ENCODE results near the gene EPM2AIP1. TPM values are rescaled to one million over a fixed set of nuclear protein-coding genes. Genes with fewer than 3 reads are reported as not detected.
"Not testable (repeated sequence)": the region's sequence is repeated elsewhere in the genome, so short reads cannot be mapped to it uniquely, and the experiment has no call there.

EPM2AIP1 gene
- polyA plus RNA-seq, 2 of the 4 experiments (the other 2 are of a cell fraction), result 10.3 to 15.7 TPM

GRCh38 chr3:36956155-36956554, 36.8 kb downstream of the EPM2AIP1 start (continued):
- TF ChIP-seq REST (IDR thresholded peaks at IDR 0.05) (no peak), BCL3 (IDR thresholded peaks at IDR 0.05) (no peak), SMC3 (IDR thresholded peaks at IDR 0.05) (no peak), RAD21 (conservative IDR thresholded peaks at IDR 0.05 in 1 of 2, IDR thresholded peaks at IDR 0.05 in 1 of 2) (no peak), PHF8 (IDR thresholded peaks at IDR 0.05; ENCODE audit: borderline replicate concordance, low read depth) (no peak), CHD2 (IDR thresholded peaks at IDR 0.05; ENCODE audit: low read length, partially characterized antibody) (no peak), CBX2 (IDR thresholded peaks at IDR 0.05; ENCODE audit: borderline replicate concordance, low read depth) (no peak)

- Histone ChIP-seq H3K4me1 (peaks cover 14% of the 10 kb centered on the region), H3K4me3 (no peak overlapping the region), H3K9me3 (no peaks in the 10 kb centered on the region), H3K27ac (no peak overlapping the region), H3K4me2 (no peak overlapping the region)
- ChIA-PET POLR2A (no interaction called here), CTCF (interaction anchor here (0.7 kb wide), 1 partner anchor 413 kb away, joined by 5 read pairs; no protein-coding TSS in a partner anchor)
- no peak for ATAC-seq
- DNase-seq (ENCODE audit: low read depth in 1 of 2, low spot score in 1 of 2), result no peak
- TF ChIP-seq REST (IDR thresholded peaks at IDR 0.05), result no peak
- no peak for TF ChIP-seq KDM1A (IDR thresholded peaks at IDR 0.05; ENCODE audit: low read depth)
- TF ChIP-seq RARB (CRISPR knock-in tag; IDR thresholded peaks at IDR 0.05), result no peak
- TF ChIP-seq TP53 (CRISPR knock-in tag; IDR thresholded peaks at IDR 0.05), result no peak
- TF ChIP-seq GATA3 (IDR thresholded peaks at IDR 0.05; ENCODE audit: borderline replicate concordance), result no peak
- no peak for TF ChIP-seq FOSL2 (IDR thresholded peaks at IDR 0.05)
- TF ChIP-seq FOSL2 (CRISPR knock-in tag; IDR thresholded peaks at IDR 0.05), result no peak
- no peak for TF ChIP-seq CHD4 (IDR thresholded peaks at IDR 0.05; ENCODE audit: borderline replicate concordance)
- no peak for TF ChIP-seq ELK1 (IDR thresholded peaks at IDR 0.05; ENCODE audit: low read depth, low read length)
- TF ChIP-seq NR3C1 (IDR thresholded peaks at IDR 0.05), result no peak
- TF ChIP-seq FOSB (CRISPR knock-in tag; IDR thresholded peaks at IDR 0.05), result no peak
- TF ChIP-seq HDAC2 (IDR thresholded peaks at IDR 0.05), result no peak
- no peak for TF ChIP-seq NPAS2 (CRISPR knock-in tag; IDR thresholded peaks at IDR 0.05; ENCODE audit: borderline replicate concordance)
- no peak for TF ChIP-seq BCL3 (IDR thresholded peaks at IDR 0.05)
- TF ChIP-seq CEBPB (IDR thresholded peaks at IDR 0.05), result no peak
- no peak for TF ChIP-seq PHF8 (IDR thresholded peaks at IDR 0.05; ENCODE audit: borderline replicate concordance, low read depth)
- no peak for TF ChIP-seq RNF2 (IDR thresholded peaks at IDR 0.05; ENCODE audit: borderline replicate concordance, low read depth)
- no peak for TF ChIP-seq MAZ (IDR thresholded peaks at IDR 0.05; ENCODE audit: borderline replicate concordance, low read depth, low read length)
- no peak for TF ChIP-seq JUN (IDR thresholded peaks at IDR 0.05)
- FAIRE-seq, result no peak
These were observed 38.3 kb downstream of the EPM2AIP1 start for GRCh38 chr3:36954452-36955134.

GRCh38 chr3:36947814-36948213, 45.1 kb downstream of the EPM2AIP1 start:
- CTCF ChIA-PET, result interaction anchor here (0.7 to 1.7 kb wide), 4 partner anchors 11 to 80 kb away, joined by 3 to 12 read pairs (median 5); no protein-coding TSS in a partner anchor
- 51% methylated on average over 5 of the region's 5 CpGs for WGBS (ENCODE audit: missing lambda C conversion rate)
- DNase-seq (ENCODE audit: low read depth in 1 of 2, low spot score in 1 of 2); H3K4me1 ChIP-seq; H3K4me2 ChIP-seq; H3K27ac ChIP-seq; ATAC-seq; FAIRE-seq; POLR2A ChIA-PET; H3K4me3 ChIP-seq: not testable (repeated sequence)
- H3K9me3 ChIP-seq, result peaks cover 33% of the 10 kb centered on the region
